ENCODE data around the gene TMEM183A. TPM values are rescaled to one million over a fixed set of nuclear protein-coding genes. Genes with fewer than 3 reads are reported as not detected.
A peak's percentile ranks its signal among the peaks of the same experiment; 100 is the strongest.

Gene TMEM183A
- total and polyA plus RNA-seq, 10 of the 15 experiments (the other 5 are each of a cell fraction or from before 2014, with no cell fraction given): 12.3 to 103 (median 66.3) TPM

DNA sequence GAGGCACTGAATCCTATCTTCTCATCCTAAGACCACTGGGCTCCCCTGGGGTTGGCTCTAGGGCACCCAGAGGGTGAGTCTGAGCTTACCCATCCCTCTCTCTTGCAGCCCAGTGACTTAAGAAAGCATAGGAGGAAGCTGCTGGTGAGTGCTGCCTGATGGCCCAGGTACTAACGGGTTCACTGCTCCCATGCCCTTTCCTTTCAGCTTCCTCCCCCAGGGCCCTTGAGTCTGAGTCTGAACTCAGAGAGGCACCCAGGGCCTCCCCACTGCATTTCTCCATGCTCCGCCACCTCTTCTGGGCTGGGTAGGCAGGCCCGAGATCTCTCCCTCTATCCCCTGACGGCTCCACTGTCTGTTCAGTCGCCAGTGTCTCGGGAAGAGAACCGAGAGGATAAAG is 48.8 kb downstream of the TMEM183A start:
- no peaks in the 10 kb centered on the region for H3K79me2 ChIP-seq (ENCODE audit: control insufficient read depth, insufficient read depth, low read length)
- in situ Hi-C loops (cut with MboI): no loop called here
- H3K4me1 ChIP-seq (ENCODE audit: control insufficient read depth, insufficient read depth, low read length): no peaks in the 10 kb centered on the region
- intact Hi-C loops (cut with micrococcal nuclease; ENCODE audit: unreplicated experiment): no loop called here
- peaks cover 0 to 2% of the 10 kb centered on the region in 2 experiments; a peak in 2 of 4 replicates for H3K27me3 ChIP-seq (replicated peaks in 1 of 2; ENCODE audit: control insufficient read depth in 2 of 2, insufficient read depth in 2 of 2, low read length in 1 of 2)
- no peak overlapping the region for H3K4me3 ChIP-seq
- DNase-seq (ENCODE audit: low read depth, low spot score): no peak
- no peaks in the 10 kb centered on the region for H4K20me1 ChIP-seq (ENCODE audit: control insufficient read depth, insufficient read depth)
- H3K27ac ChIP-seq (ENCODE audit: control insufficient read depth, insufficient read depth): no peak overlapping the region
- ATAC-seq: no peak
- ChIA-PET POLR2A (interaction anchor here (0.6 kb wide), 1 partner anchor 15 kb away, joined by 8 read pairs; no protein-coding TSS in a partner anchor), RAD21 (ENCODE audit: unreplicated experiment) (interaction anchor here (1.2 kb wide), 1 partner anchor 16 kb away, joined by 4 read pairs; no protein-coding TSS in a partner anchor), SMC1A (ENCODE audit: uncharacterized antibody, unreplicated experiment) (no interaction called here), CTCF (interaction anchor here (0.7 to 8.7 kb wide), 2 partner anchors 16 to 151 kb away, joined by 5 to 66 read pairs; no protein-coding TSS in a partner anchor)
- 48% methylated on average over 7 of the region's 7 CpGs for WGBS (ENCODE audit: insufficient coverage, insufficient replicate concordance, low lambda C conversion rate, missing lambda C conversion rate)
- no peaks in the 10 kb centered on the region for H3K36me3 ChIP-seq (ENCODE audit: control insufficient read depth in 2 of 2, insufficient read depth in 2 of 2, low read length in 1 of 2)
- no peak overlapping the region for H3K4me2 ChIP-seq (ENCODE audit: control insufficient read depth, insufficient read depth)
- no peak overlapping the region for H3K9ac ChIP-seq (ENCODE audit: control insufficient read depth, insufficient read depth, low read length)
- no peak for FAIRE-seq
- no peak overlapping the region for H2AFZ ChIP-seq (ENCODE audit: control insufficient read depth, low read depth, low read length)
- TF ChIP-seq NFIC (IDR thresholded peaks at IDR 0.05; ENCODE audit: low read depth, low read length): no peak
- no peak for TF ChIP-seq FOXM1 (IDR thresholded peaks at IDR 0.05; ENCODE audit: low read depth, low read length)
- TF ChIP-seq CREB1 (IDR thresholded peaks at IDR 0.05; ENCODE audit: low read depth): no peak
- TF ChIP-seq ATF7 (IDR thresholded peaks at IDR 0.05; ENCODE audit: low read depth): no peak
- BruUV-seq (replicated peaks): no TSS peak
- H3K9me3 ChIP-seq (replicated peaks; ENCODE audit: control insufficient read depth, insufficient read depth, low read length): no peaks in the 10 kb centered on the region

GRCh38 chr1:203056516-203056915 is 49.3 kb downstream of the TMEM183A start:
- H2AFZ ChIP-seq (ENCODE audit: control insufficient read depth, low read depth, low read length): no peak overlapping the region
- H3K36me3 ChIP-seq (ENCODE audit: control insufficient read depth in 2 of 2, insufficient read depth in 2 of 2, low read length in 1 of 2): no peaks in the 10 kb centered on the region
- no peak for TF ChIP-seq POLR2AphosphoS5 (IDR thresholded peaks at IDR 0.05; ENCODE audit: low read length)
- no peak for TF ChIP-seq TCF3 (IDR thresholded peaks at IDR 0.05; ENCODE audit: borderline replicate concordance, insufficient read depth, low read depth, low read length)
- TF ChIP-seq STAT3 (IDR thresholded peaks at IDR 0.05; ENCODE audit: low read depth, low read length): no peak
- peak in 2 of 3 experiments; percentile 12 to 27; a peak in 2 of 6 replicates for TF ChIP-seq CTCF (IDR thresholded peaks at IDR 0.05 in 2 of 3, conservative IDR thresholded peaks at IDR 0.05 in 1 of 3; ENCODE audit: control insufficient read depth in 2 of 3, extremely low read depth in 1 of 3, insufficient read depth in 1 of 3, low read depth in 3 of 3, low read length in 3 of 3)
- no peak for TF ChIP-seq NR2C1 (IDR thresholded peaks at IDR 0.05)
- ChIA-PET SMC1A (ENCODE audit: uncharacterized antibody, unreplicated experiment) (interaction anchor here (0.6 kb wide), 1 partner anchor 11 kb away, joined by 3 read pairs; no protein-coding TSS in a partner anchor), CTCF (interaction anchor here (0.7 to 8.7 kb wide), 2 partner anchors 17 to 56 kb away, joined by 4 to 66 read pairs; no protein-coding TSS in a partner anchor), POLR2A (no interaction called here), RAD21 (ENCODE audit: unreplicated experiment) (interaction anchor here (2.1 kb wide), 1 partner anchor 17 kb away, joined by 6 read pairs; no protein-coding TSS in a partner anchor)
- no peaks in the 10 kb centered on the region for H3K79me2 ChIP-seq (ENCODE audit: control insufficient read depth, insufficient read depth, low read length)
- 59% methylated on average over 6 of the region's 6 CpGs for WGBS (ENCODE audit: insufficient coverage, insufficient replicate concordance, low lambda C conversion rate, missing lambda C conversion rate)
- intact Hi-C loops (cut with micrococcal nuclease; ENCODE audit: unreplicated experiment) (no loop called here), in situ Hi-C loops (cut with MboI) (no loop called here)
- DNase-seq (ENCODE audit: low read depth, low spot score): no peak
- no peak for FAIRE-seq
- H3K9me3 ChIP-seq (replicated peaks; ENCODE audit: control insufficient read depth, insufficient read depth, low read length): no peaks in the 10 kb centered on the region
- no peak overlapping the region for H3K27ac ChIP-seq (ENCODE audit: control insufficient read depth, insufficient read depth)
- BruUV-seq (replicated peaks): no TSS peak
- peaks cover 0 to 2% of the 10 kb centered on the region in 2 experiments; a peak in 2 of 4 replicates for H3K27me3 ChIP-seq (replicated peaks in 1 of 2; ENCODE audit: control insufficient read depth in 2 of 2, insufficient read depth in 2 of 2, low read length in 1 of 2)
- H3K4me1 ChIP-seq (ENCODE audit: control insufficient read depth, insufficient read depth, low read length): no peaks in the 10 kb centered on the region
- H3K9ac ChIP-seq (ENCODE audit: control insufficient read depth, insufficient read depth, low read length): no peak overlapping the region
- no peak overlapping the region for H3K4me2 ChIP-seq (ENCODE audit: control insufficient read depth, insufficient read depth)
- no peaks in the 10 kb centered on the region for H4K20me1 ChIP-seq (ENCODE audit: control insufficient read depth, insufficient read depth)
- H3K4me3 ChIP-seq: no peak overlapping the region
- no peak for ATAC-seq

Measured in GM12878 (cell line).